K562 (cell line): Measurements from ENCODE around the gene CREB3L4. TPM values are rescaled to one million over a fixed set of nuclear protein-coding genes. Genes with fewer than 3 reads are reported as not detected.

ENCODE experiments used
- CREBBP ChIP-seq: IDR thresholded peaks from one replicate; pipeline ENCODE4 v1.6.1; 2012; ENCODE audit warnings: low read depth, mild to moderate bottlenecking, control low read depth, inconsistent platforms, low read length
- CTCFL ChIP-seq: IDR thresholded peaks from 2 replicates; pipeline ENCODE4 v1.6.1; 2011; ENCODE audit warnings: borderline replicate concordance, low read depth, mild to moderate bottlenecking, moderate library complexity, low read length; ENCODE audit not compliant: insufficient read depth, poor library complexity, severe bottlenecking
- HDAC1 ChIP-seq, 2 experiments: fragments of 450-650 bp; IDR thresholded peaks; 2 replicates each; pipeline ENCODE4 v1.6.1; 2016 to 2017; ENCODE audit warnings: inconsistent platforms in 1 of 2, mild to moderate bottlenecking in 1 of 2, moderate library complexity in 1 of 2
- MEF2A ChIP-seq: IDR thresholded peaks from 2 replicates; pipeline ENCODE4 v1.6.1; 2011; ENCODE audit warnings: low read depth, mild to moderate bottlenecking, low read length, moderate library complexity; ENCODE audit not compliant: control insufficient read depth
- NCOA1 ChIP-seq: fragments of 450-650 bp; IDR thresholded peaks from 2 replicates; pipeline ENCODE4 v1.6.1; 2016; ENCODE audit warnings: low read depth
- PREB ChIP-seq: sonication (generic); formaldehyde crosslinking; IDR thresholded peaks from 2 replicates; pipeline ENCODE4 v1.8.1; 2023; ENCODE audit warnings: mild to moderate bottlenecking, missing genetic modification reagents
- RBFOX2 ChIP-seq: fragments of 200-400 bp; formaldehyde crosslinking; IDR thresholded peaks from 2 replicates; pipeline ENCODE4 v1.6.1; 2017; ENCODE audit warnings: low read depth, mild to moderate bottlenecking, low read length, moderate library complexity
- SMAD2 ChIP-seq: fragments of 150-350 bp; IDR thresholded peaks from 2 replicates; pipeline ENCODE4 v1.6.1; 2014; ENCODE audit warnings: low read depth, mild to moderate bottlenecking, low read length
- TAF9B ChIP-seq: fragments of 450-650 bp; IDR thresholded peaks from 2 replicates; pipeline ENCODE4 v1.6.1; 2018; ENCODE audit warnings: mild to moderate bottlenecking; ENCODE audit not compliant: partially characterized antibody
- TEAD1 ChIP-seq, 2 experiments: fragments of 450-650 bp in 1 of 2; sonication (generic) in 1 of 2; formaldehyde crosslinking; IDR thresholded peaks; 2 replicates each; pipeline versions ENCODE4 v1.4.0 to v1.8.0; 2020 to 2022; ENCODE audit warnings: mild to moderate bottlenecking in 2 of 2, missing genetic modification reagents in 1 of 2
- TEAD2 ChIP-seq: fragments of 450-650 bp; IDR thresholded peaks from 2 replicates; pipeline ENCODE4 v1.6.1; 2016; ENCODE audit warnings: missing genetic modification characterization, control low read depth, missing compliant biosample characterization
- THRB ChIP-seq: fragments of 450-650 bp; formaldehyde crosslinking; conservative IDR thresholded peaks from 2 replicates; pipeline ENCODE4 v1.4.0; 2022; ENCODE audit warnings: mild to moderate bottlenecking, missing genetic modification characterization
- ZBTB2 ChIP-seq: fragments of 450-650 bp; IDR thresholded peaks from 2 replicates; pipeline ENCODE4 v1.6.1; 2016; ENCODE audit warnings: antibody characterized with exemption
- ZKSCAN1 ChIP-seq: fragments of 150-350 bp; IDR thresholded peaks from 2 replicates; pipeline ENCODE4 v1.6.1; 2016; ENCODE audit warnings: low read depth, low read length
- ZNF592 ChIP-seq: fragments of 450-650 bp; IDR thresholded peaks from 2 replicates; pipeline ENCODE4 v1.6.1; 2017; ENCODE audit warnings: antibody characterized with exemption, mild to moderate bottlenecking
- polyA plus RNA-seq, 8 experiments: library from polyadenylated mRNA; depleted of rRNA in 4 of 8; stranded (reverse) in 5 of 8; unstranded in 3 of 8; fragments of >200 nt; fragmentation: Nextera tagmentation in 2 of 8; fragmentation: Illumina TruSeq in 1 of 8; extraction: Ambion mirVana in 2 of 8; extraction: Trizol in 1 of 8; gene quantifications; 2 replicates each; pipeline versions ENCODE4 v1.2.1 to v1.2.3, GENCODE V29; 2011 to 2014; ENCODE audit warnings: inconsistent platforms in 1 of 8, missing spikeins in 1 of 8
- total RNA-seq, 7 experiments: library from RNA; depleted of rRNA in 6 of 7; stranded (reverse); fragments of >200 nt in 6 of 7; fragmentation: Illumina TruSeq in 2 of 7; extraction: Trizol in 2 of 7; gene quantifications; 2 replicates each; pipeline versions ENCODE4 v1.2.1 to v1.2.3, GENCODE V29; 2011 to 2021; ENCODE audit warnings: low replicate concordance in 1 of 7

Gene CREB3L4
- total and polyA plus RNA-seq, 9 of the 15 experiments (the other 6 are each of a cell fraction or from before 2014, with no cell fraction given), result 9.9 to 18.6 (median 13.9) TPM

GRCh38 chr1:153946622-153947241 is 21.0 kb upstream of the CREB3L4 start, which contains the start of gene DENND4B (continued):
- peak; percentile 48; the same call in 1 of the 2 replicates for TF ChIP-seq ZNF592
- peak; percentile 98 for TF ChIP-seq CTCFL
- no peak for TF ChIP-seq SMAD2
- no peak for TF ChIP-seq PREB (CRISPR knock-in tag)
- no peak for TF ChIP-seq ZKSCAN1
- peak; percentile 36; the same call in 1 of the 2 replicates for TF ChIP-seq NCOA1
- no peak for TF ChIP-seq TEAD1 (CRISPR knock-in tag; IDR thresholded peaks at IDR 0.05)
- TF ChIP-seq HDAC1 (IDR thresholded peaks at IDR 0.05), result peak in 1 of 2 experiments; percentile 47; a peak in 1 of 4 replicates
- no peak for TF ChIP-seq THRB (CRISPR knock-in tag)
- TF ChIP-seq TEAD2, result no peak
- peak; percentile 64 for TF ChIP-seq RBFOX2
- no peak for TF ChIP-seq CREBBP
- TF ChIP-seq MEF2A, result no peak
- TF ChIP-seq ZBTB2, result no peak
- TF ChIP-seq TAF9B, result no peak
